Measurements from ENCODE around the gene TMEM183A.

- TF ChIP-seq CTCF (IDR thresholded peaks at IDR 0.05) (no peak), POLR2A (IDR thresholded peaks at IDR 0.05) (no peak)
These were observed 38.2 kb downstream of the TMEM183A start for GRCh38 chr1:203045336-203045735.

Measured in transverse colon (tissue), 3 donors.